Left kidney (tissue), 2 donors: ENCODE measurements around the gene POTEH. TPM values are rescaled to one million over a fixed set of nuclear protein-coding genes. Genes with fewer than 3 reads are reported as not detected.
"Not testable (repeated sequence)": the region's sequence is repeated elsewhere in the genome, so short reads cannot be mapped to it uniquely, and the experiment has no call there.

Experiments used
- DNase-seq: peaks from one replicate; pipeline ENCODE4 v3.0.0-alpha.2; 2013
- polyA plus RNA-seq: library from polyadenylated mRNA; unstranded; fragments of 120-200 nt; gene quantifications from one replicate; pipeline ENCODE4 v1.2.1, GENCODE V29; 2013; ENCODE audit not compliant: insufficient read length

The POTEH gene
- polyA plus RNA-seq, 1 donor, result not detected

DNA sequence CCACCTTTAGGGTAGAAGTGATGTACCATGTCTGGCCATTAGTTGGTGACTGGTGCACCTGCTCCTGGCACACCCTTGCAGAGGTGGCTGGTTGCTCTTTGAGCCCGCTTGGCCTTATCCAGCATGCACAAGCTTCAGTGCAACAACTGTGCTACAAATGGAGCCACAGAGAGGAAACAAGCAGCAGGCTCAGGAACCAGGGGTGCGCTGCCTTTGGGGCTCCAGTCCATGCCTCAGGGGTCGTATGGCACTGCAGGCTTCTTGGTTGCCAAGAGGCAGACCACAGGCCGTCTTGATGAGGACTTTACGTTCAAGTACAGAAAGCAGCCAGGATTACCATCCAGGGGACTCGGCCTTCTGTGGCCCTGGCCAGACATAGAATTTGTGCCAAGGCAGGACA is 44.6 kb downstream of the POTEH start:
- DNase-seq, result not testable (repeated sequence)

DNA sequence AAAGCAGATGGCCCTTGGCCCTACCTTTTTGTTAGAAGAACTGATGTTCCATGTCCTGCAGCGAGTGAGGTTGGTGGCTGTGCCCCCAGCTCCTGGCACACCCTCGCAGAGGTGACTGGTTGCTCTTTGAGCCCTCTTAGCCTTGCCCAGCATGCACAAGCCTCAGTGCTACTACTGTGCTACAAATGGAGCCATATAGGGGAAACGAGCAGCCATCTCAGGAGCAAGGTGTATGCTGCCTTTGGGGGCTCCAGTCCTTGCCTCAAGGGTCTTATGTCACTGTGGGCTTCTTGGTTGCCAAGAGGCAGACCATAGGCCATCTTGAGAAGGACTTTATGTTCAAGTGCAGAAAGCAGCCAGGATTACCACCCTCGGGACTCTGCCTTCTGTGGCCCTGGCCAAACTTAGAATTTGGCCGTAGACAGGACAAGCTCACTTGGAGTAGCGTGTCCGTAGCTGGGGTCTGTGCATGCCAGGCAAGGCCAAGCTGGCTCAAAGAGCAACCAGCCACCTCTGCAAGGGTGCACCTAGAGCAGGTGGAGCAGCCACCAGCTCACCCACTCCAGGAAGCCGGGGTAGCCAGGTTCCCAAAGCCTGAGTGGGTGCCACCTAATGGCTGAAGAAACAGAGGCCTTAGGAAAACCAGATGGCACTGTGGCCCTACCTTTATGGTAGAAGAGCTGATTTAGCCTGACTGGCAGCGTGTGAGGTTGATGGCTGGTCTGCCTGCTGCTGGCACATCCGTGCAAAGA is 48.5 kb downstream of the POTEH start:
- not testable (repeated sequence) for DNase-seq

DNA sequence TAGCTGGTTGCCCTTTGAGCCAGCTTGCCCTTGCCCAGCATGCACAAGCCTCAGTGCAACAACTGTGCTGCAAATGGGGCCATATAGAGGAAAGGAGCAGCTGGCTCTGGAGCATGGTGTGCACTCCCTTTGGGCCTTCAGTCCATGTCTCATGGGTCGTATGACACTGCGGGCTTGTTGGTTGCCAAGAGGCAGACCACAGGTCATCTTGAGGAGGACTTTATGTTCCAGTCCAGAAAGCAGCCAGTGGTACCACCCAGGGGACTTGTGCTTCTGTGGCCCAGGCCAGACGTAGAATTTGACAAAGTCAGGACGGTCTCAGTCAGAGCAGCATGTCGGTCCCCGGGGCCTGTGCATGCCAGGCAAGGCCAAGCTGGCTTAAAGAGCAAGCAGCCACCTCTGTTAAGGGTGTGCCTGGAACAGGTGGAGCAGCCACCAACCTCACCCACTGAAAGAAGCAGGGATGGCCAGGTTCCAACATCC is 49.1 kb downstream of the POTEH start:
- not testable (repeated sequence) for DNase-seq

DNA sequence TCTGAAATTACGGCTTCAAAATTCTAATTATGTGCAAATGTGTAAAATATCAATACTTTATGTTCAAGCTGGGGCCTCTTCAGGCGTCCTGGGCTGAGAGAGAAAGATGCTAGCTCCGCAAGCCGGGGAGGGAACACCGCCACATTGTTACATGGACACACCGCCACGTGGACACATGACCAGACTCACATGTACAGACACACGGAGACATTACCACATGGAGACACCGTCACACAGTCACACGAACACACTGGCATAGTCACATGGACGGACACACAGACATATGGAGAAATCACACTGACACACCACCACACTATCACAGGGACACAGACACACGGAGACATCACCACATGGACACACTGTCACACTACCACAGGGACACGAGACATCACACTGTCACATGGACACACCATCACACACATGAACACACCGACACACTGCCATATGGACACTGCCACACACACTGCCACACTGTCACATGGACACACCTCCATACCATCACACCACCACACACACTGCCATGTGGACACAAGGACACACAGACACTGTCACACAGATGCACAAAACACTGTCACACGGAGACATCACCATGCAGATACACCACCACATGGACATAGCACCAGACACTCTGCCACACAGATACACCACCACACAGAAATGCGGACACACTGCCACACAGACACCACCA is 58.0 kb downstream of the POTEH start:
- not testable (repeated sequence) for DNase-seq

DNA sequence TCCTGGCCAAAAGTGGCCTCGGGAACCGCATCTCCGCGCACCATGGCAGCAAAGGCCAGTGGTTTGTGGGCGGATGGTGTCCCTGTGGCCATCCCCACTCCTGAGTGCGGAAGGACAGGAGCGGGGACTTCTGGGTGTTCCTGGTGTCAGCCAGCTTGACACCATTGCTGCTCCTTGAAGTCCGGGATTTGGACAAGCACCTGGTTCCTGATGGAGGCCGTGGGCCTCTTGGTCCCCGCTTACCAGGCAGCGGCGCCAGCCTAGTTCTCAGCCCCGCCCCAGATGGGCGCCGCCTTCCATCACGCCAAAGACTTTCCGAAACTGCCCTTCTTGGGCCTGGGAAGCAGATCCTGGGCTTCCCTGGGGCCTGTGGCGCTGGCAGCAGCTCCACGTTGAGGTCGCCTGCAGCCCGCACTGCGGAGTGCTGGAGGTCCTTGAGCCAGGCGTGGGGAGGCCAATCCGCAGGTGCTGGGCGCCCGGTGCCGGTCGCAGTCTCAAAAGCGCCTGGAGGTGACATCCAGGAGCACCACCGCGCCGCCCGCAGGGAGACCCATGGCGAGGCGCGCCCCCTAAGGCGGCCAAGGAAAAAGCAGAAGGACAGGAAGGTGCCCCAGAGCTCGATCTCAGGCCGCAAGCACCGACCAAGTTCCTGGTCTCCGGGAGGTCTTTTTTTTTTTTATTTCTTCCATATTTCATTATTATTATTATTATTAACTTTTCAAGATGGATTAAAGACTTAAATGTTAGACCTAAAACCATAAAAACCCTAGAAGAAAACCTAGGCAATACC is 59.5 kb downstream of the POTEH start:
- DNase-seq, result not testable (repeated sequence)

GRCh38 chr22:15759443-15760097 is 69.7 kb downstream of the POTEH start:
- DNase-seq, result not testable (repeated sequence)

GRCh38 chr22:15760388-15761150 is 70.7 kb downstream of the POTEH start:
- DNase-seq, result not testable (repeated sequence)

GRCh38 chr22:15761151-15761777 is 71.4 kb downstream of the POTEH start:
- DNase-seq, result not testable (repeated sequence)

DNA sequence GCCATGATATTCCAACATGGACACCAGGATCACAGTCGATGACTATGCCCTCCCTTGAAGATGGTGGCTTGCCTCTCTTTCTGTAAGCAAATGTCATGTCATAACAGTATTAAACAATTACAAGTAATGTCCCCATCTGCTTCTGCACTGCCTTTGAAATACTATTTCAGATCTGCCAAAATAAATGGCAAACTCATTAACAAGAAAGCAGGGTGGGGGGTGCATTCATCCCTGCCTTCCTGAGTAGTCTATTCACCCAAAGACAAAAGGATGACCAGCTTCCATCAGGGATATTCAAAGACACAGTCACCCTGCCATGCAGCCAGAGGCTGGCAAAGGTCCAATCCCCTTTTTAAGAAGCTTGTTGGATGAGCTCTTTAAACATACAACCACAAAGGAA is 73.7 kb downstream of the POTEH start:
- DNase-seq, result not testable (repeated sequence)

Other genes with a start within 250 kb of the POTEH start
- gene OR11H1, start 161.8 kb upstream of the POTEH start, polyA plus RNA-seq, result not detected